K562 (cell line): ENCODE measurements around the gene FBXL2. TPM values are rescaled to one million over a fixed set of nuclear protein-coding genes. Genes with fewer than 3 reads are reported as not detected.
A peak's percentile ranks its signal among the peaks of the same experiment; 100 is the strongest.

ENCODE experiments used
- CGGBP1 ChIP-seq: fragments of 250-450 bp; sonication (Bioruptor Pico); IDR thresholded peaks from 2 replicates; pipeline ENCODE4 v1.9.0; 2021; ENCODE audit warnings: mild to moderate bottlenecking
- CTBP1 ChIP-seq: fragments of 450-650 bp; IDR thresholded peaks from 2 replicates; pipeline ENCODE4 v1.6.1; 2016; ENCODE audit warnings: borderline replicate concordance
- FOXO4 ChIP-seq: fragments of 450-650 bp; formaldehyde crosslinking; IDR thresholded peaks from 2 replicates; pipeline ENCODE4 v1.4.0; 2020; ENCODE audit warnings: mild to moderate bottlenecking, moderate library complexity
- HDAC1 ChIP-seq, 2 experiments: fragments of 450-650 bp; IDR thresholded peaks; 2 replicates each; pipeline ENCODE4 v1.6.1; 2016 to 2017; ENCODE audit warnings: inconsistent platforms in 1 of 2, mild to moderate bottlenecking in 1 of 2, moderate library complexity in 1 of 2
- HDAC3 ChIP-seq: fragments of 450-650 bp; IDR thresholded peaks from 2 replicates; pipeline ENCODE4 v1.6.1; 2018; ENCODE audit warnings: borderline replicate concordance, mild to moderate bottlenecking, moderate library complexity; ENCODE audit not compliant: partially characterized antibody
- JUND ChIP-seq, 2 experiments: IDR thresholded peaks; 2 replicates in 1 of 2; 3 replicates in 1 of 2; pipeline ENCODE4 v1.6.1; 2011; ENCODE audit warnings: borderline replicate concordance in 2 of 2, low read depth in 2 of 2, low read length in 2 of 2, improper control_type of control experiment in 1 of 2, missing biosample characterization in 1 of 2, missing genetic modification characterization in 1 of 2, missing genetic modification reagents in 1 of 2
- KDM1A ChIP-seq, 2 experiments: fragments of 450-650 bp; IDR thresholded peaks; 2 replicates each; pipeline ENCODE4 v1.6.1; 2016; ENCODE audit warnings: mild to moderate bottlenecking in 2 of 2
- MEF2D ChIP-seq: conservative IDR thresholded peaks from 2 replicates; pipeline ENCODE4 v1.6.1; 2016; ENCODE audit warnings: low read depth, missing genetic modification characterization, missing compliant biosample characterization
- NFIC ChIP-seq: fragments of 450-650 bp; IDR thresholded peaks from 2 replicates; pipeline ENCODE4 v1.6.1; 2017; ENCODE audit warnings: mild to moderate bottlenecking, inconsistent platforms
- NRF1 ChIP-seq, 2 experiments: fragments of 450-650 bp; IDR thresholded peaks in 1 of 2; conservative IDR thresholded peaks in 1 of 2; 2 replicates each; pipeline ENCODE4 v1.6.1; 2014; ENCODE audit warnings: mild to moderate bottlenecking in 2 of 2
- PRPF4 ChIP-seq: fragments of 200-400 bp; formaldehyde crosslinking; IDR thresholded peaks from one replicate; pipeline ENCODE4 v1.6.1; 2017; ENCODE audit warnings: low read length, low read depth, mild to moderate bottlenecking; ENCODE audit not compliant: insufficient read depth, poor library complexity, severe bottlenecking
- RB1 ChIP-seq: fragments of 450-650 bp; IDR thresholded peaks from 2 replicates; pipeline ENCODE4 v1.6.1; 2017; ENCODE audit warnings: low read depth, mild to moderate bottlenecking
- TAF9B ChIP-seq: fragments of 450-650 bp; IDR thresholded peaks from 2 replicates; pipeline ENCODE4 v1.6.1; 2018; ENCODE audit warnings: mild to moderate bottlenecking; ENCODE audit not compliant: partially characterized antibody
- TCF3 ChIP-seq: sonication (generic); formaldehyde crosslinking; IDR thresholded peaks from 2 replicates; pipeline ENCODE4 v1.4.0; 2020; ENCODE audit warnings: mild to moderate bottlenecking, missing genetic modification reagents
- ZBTB49 ChIP-seq: sonication (generic); formaldehyde crosslinking; IDR thresholded peaks from 2 replicates; pipeline ENCODE4 v1.8.0; 2022; ENCODE audit warnings: missing genetic modification reagents, mild to moderate bottlenecking, borderline replicate concordance
- ZNF212 ChIP-seq: fragments of 450-650 bp; formaldehyde crosslinking; IDR thresholded peaks from 2 replicates; pipeline ENCODE4 v1.4.0; 2020; ENCODE audit warnings: mild to moderate bottlenecking
- ZNF224 ChIP-seq: sonication (generic); formaldehyde crosslinking; IDR thresholded peaks from 2 replicates; pipeline ENCODE4 v1.8.0; 2022; ENCODE audit warnings: mild to moderate bottlenecking, missing genetic modification reagents
- ZNF449 ChIP-seq: fragments of 250-450 bp; sonication (Bioruptor Pico); IDR thresholded peaks from 2 replicates; pipeline ENCODE4 v1.8.0; 2022; ENCODE audit warnings: moderate library complexity, mild to moderate bottlenecking, inconsistent platforms
- ZNF639 ChIP-seq, 2 experiments: fragments of 200-800 bp in 1 of 2; sonication (Bioruptor generic) in 1 of 2; sonication (generic) in 1 of 2; formaldehyde crosslinking in 1 of 2; IDR thresholded peaks in 1 of 2; conservative IDR thresholded peaks in 1 of 2; 2 replicates each; pipeline versions ENCODE4 v1.5.0 to v1.6.1; 2016 to 2020; ENCODE audit warnings: missing compliant biosample characterization in 1 of 2, missing genetic modification characterization in 1 of 2, missing genetic modification reagents in 1 of 2
- ZNF644 ChIP-seq: fragments of 200-800 bp; sonication (Bioruptor generic); IDR thresholded peaks from 2 replicates; pipeline ENCODE4 v1.6.1; 2016; ENCODE audit warnings: low read depth, missing genetic modification characterization, missing compliant biosample characterization
- ZNF785 ChIP-seq: fragments of 250-450 bp; sonication (Bioruptor Pico); IDR thresholded peaks from 2 replicates; pipeline ENCODE4 v1.4.0; 2020; ENCODE audit warnings: mild to moderate bottlenecking
- ZSCAN29 ChIP-seq: fragments of 450-650 bp; IDR thresholded peaks from 2 replicates; pipeline ENCODE4 v1.6.1; 2017
- polyA plus RNA-seq, 8 experiments: library from polyadenylated mRNA; depleted of rRNA in 4 of 8; stranded (reverse) in 5 of 8; unstranded in 3 of 8; fragments of >200 nt; fragmentation: Nextera tagmentation in 2 of 8; fragmentation: Illumina TruSeq in 1 of 8; extraction: Ambion mirVana in 2 of 8; extraction: Trizol in 1 of 8; gene quantifications; 2 replicates each; pipeline versions ENCODE4 v1.2.1 to v1.2.3, GENCODE V29; 2011 to 2014; ENCODE audit warnings: inconsistent platforms in 1 of 8, missing spikeins in 1 of 8
- total RNA-seq, 7 experiments: library from RNA; depleted of rRNA in 6 of 7; stranded (reverse); fragments of >200 nt in 6 of 7; fragmentation: Illumina TruSeq in 2 of 7; extraction: Trizol in 2 of 7; gene quantifications; 2 replicates each; pipeline versions ENCODE4 v1.2.1 to v1.2.3, GENCODE V29; 2011 to 2021; ENCODE audit warnings: low replicate concordance in 1 of 7

FBXL2 gene
- total and polyA plus RNA-seq, 9 of the 15 experiments (the other 6 are each of a cell fraction or from before 2014, with no cell fraction given) = 1.3 to 6.9 (median 1.9) TPM

- TF ChIP-seq HDAC1 (IDR thresholded peaks at IDR 0.05) = peak in 1 of 2 experiments; percentile 31; a peak in 1 of 4 replicates
- TF ChIP-seq TAF9B = no peak
- no peak for TF ChIP-seq RB1
- no peak for TF ChIP-seq FOXO4
- TF ChIP-seq NRF1 (conservative IDR thresholded peaks at IDR 0.05 in 1 of 2, IDR thresholded peaks at IDR 0.05 in 1 of 2) = peak in 1 of 2 experiments; percentile 11; a peak in 1 of 4 replicates
- no peak for TF ChIP-seq ZNF212 (CRISPR knock-in tag)
- TF ChIP-seq JUND (IDR thresholded peaks at IDR 0.05; ENCODE audit: borderline replicate concordance, low read depth, low read length) = peak; percentile 27; the same call in 1 of the 2 replicates
- TF ChIP-seq JUND (tag; IDR thresholded peaks at IDR 0.05; ENCODE audit: borderline replicate concordance, low read depth, low read length) = peak; percentile 37; the same call in 1 of the 3 replicates
- TF ChIP-seq TCF3 (CRISPR knock-in tag) = 0 out of 2 replicates have a peak, but pooled peaks have one; percentile 6
- no peak for TF ChIP-seq ZNF785 (CRISPR knock-in tag)
- no peak for TF ChIP-seq ZNF639 (CRISPR knock-in tag; conservative IDR thresholded peaks at IDR 0.05 in 1 of 2, IDR thresholded peaks at IDR 0.05 in 1 of 2)
- no peak for TF ChIP-seq PRPF4
- no peak for TF ChIP-seq ZBTB49
- peak in 1 of 2 experiments; percentile 51; a peak in 1 of 4 replicates for TF ChIP-seq KDM1A (IDR thresholded peaks at IDR 0.05)
- no peak for TF ChIP-seq HDAC3
- TF ChIP-seq CTBP1 = peak; percentile 22; the same call in 1 of the 2 replicates
- no peak for TF ChIP-seq MEF2D (tag)
- no peak for TF ChIP-seq ZSCAN29
- no peak for TF ChIP-seq CGGBP1 (CRISPR knock-in tag)
- no peak for TF ChIP-seq NFIC
- no peak for TF ChIP-seq ZNF644 (tag)
- no peak for TF ChIP-seq ZNF449 (CRISPR knock-in tag)
- TF ChIP-seq ZNF224 (CRISPR knock-in tag) = no peak
Observed at GRCh38 chr3:33355611-33356010, 78.4 kb downstream of the FBXL2 start (continued).
